SU-DHL-6 (cell line): Measurements from ENCODE around the gene ADPRH.

ENCODE experiments used
- H2AFZ ChIP-seq: fragments of 200-600 bp; sonication (generic); 2 replicates; pipeline ENCODE4 v1.6.1; 2014; ENCODE audit warnings: low read depth, mild to moderate bottlenecking, moderate library complexity, mixed read lengths, antibody characterized with exemption, low read length; ENCODE audit not compliant: severe bottlenecking
- H3F3A ChIP-seq: fragments of 200-600 bp; shearing (Covaris generic); 2 replicates; pipeline ENCODE4 v1.6.0; 2016; ENCODE audit warnings: antibody characterized with exemption, mild to moderate bottlenecking; ENCODE audit not compliant: insufficient read depth
- H3K27ac ChIP-seq: fragments of 200-600 bp; sonication (generic); 2 replicates; pipeline ENCODE4 v1.5.1; 2016; ENCODE audit warnings: low read depth, mild to moderate bottlenecking, low read length, moderate library complexity, mixed read lengths
- H3K27me3 ChIP-seq: fragments of 200-600 bp; sonication (generic), shearing (Covaris generic); 2 replicates; pipeline ENCODE4 v1.6.0; 2014; ENCODE audit warnings: mild to moderate bottlenecking, low read length
- H3K36me3 ChIP-seq: fragments of 200-600 bp; sonication (generic); 2 replicates; pipeline ENCODE4 v1.6.1; 2014; ENCODE audit warnings: mild to moderate bottlenecking, low read length, mixed read lengths
- H3K4me2 ChIP-seq: fragments of 300-600, 200-600 bp; shearing (Covaris generic), sonication (generic); 2 replicates; pipeline ENCODE4 v1.6.0; 2014; ENCODE audit warnings: low read length, low read depth, mild to moderate bottlenecking; ENCODE audit not compliant: poor library complexity, severe bottlenecking
- H3K4me3 ChIP-seq: fragments of 200-600 bp; sonication (generic); 2 replicates; pipeline ENCODE4 v1.5.1; 2014; ENCODE audit warnings: antibody characterized with exemption, low read length, mild to moderate bottlenecking, mixed read lengths; ENCODE audit not compliant: insufficient read depth, poor library complexity, severe bottlenecking
- H3K79me2 ChIP-seq: fragments of 200-600 bp; sonication (generic); 2 replicates; pipeline ENCODE4 v1.6.1; 2014; ENCODE audit warnings: mild to moderate bottlenecking, low read length, moderate library complexity; ENCODE audit not compliant: insufficient read depth
- H3K9ac ChIP-seq: fragments of 200-600 bp; sonication (generic); 2 replicates; pipeline ENCODE4 v1.7.0; 2014; ENCODE audit warnings: mild to moderate bottlenecking, low read length
- H3K9me2 ChIP-seq: fragments of 200-600 bp; sonication (generic); replicated peaks from 2 replicates; pipeline ENCODE4 v1.6.1; 2014; ENCODE audit warnings: low read length; ENCODE audit not compliant: insufficient read depth
- H3K9me3 ChIP-seq: fragments of 200-600 bp; sonication (generic); 2 replicates; pipeline ENCODE4 v1.6.1; 2014; ENCODE audit warnings: low read length, mixed read lengths; ENCODE audit not compliant: insufficient read depth
- H4K20me1 ChIP-seq: fragments of 200-600 bp; sonication (generic); 2 replicates; pipeline ENCODE4 v1.6.1; 2014; ENCODE audit warnings: low read depth, mild to moderate bottlenecking, antibody characterized with exemption, low read length, moderate library complexity, mixed read lengths
- CTCF ChIP-seq: fragments of 200-600 bp; sonication (generic); IDR thresholded peaks from one replicate; pipeline ENCODE4 v1.5.1; 2017; ENCODE audit warnings: antibody characterized with exemption, mild to moderate bottlenecking, low read length, moderate library complexity; ENCODE audit not compliant: insufficient read depth, poor library complexity, severe bottlenecking
- EZH2phosphoT487 ChIP-seq: fragments of 200-600 bp; sonication (generic), shearing (Covaris generic); conservative IDR thresholded peaks from 2 replicates; pipeline ENCODE4 v1.6.1; 2018; ENCODE audit warnings: mild to moderate bottlenecking, antibody characterized with exemption, low read length, moderate library complexity, mixed read lengths

The ADPRH gene

DNA sequence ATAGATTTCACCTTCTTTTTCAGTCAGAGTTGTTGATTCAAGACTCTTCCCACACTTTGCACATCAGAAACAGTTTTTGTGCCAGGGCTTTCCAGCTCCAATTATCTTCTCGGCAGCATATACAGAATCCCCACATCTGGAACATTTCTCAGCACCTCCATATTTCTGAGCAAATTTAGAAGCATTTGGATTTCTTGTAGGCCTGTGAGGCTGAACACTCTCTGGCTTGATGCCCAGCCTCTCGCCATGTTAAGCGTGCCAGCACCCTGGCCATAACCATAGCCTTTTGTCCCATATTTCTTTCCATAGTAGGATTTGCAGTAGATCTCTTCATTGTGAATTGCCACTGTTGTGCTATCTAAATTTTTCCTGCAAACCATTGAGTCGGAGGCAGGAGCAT, 48.1 kb upstream of the ADPRH start:
- H3K27me3 ChIP-seq = no peaks in the 10 kb centered on the region
- H3K9me3 ChIP-seq = no peaks in the 10 kb centered on the region
- TF ChIP-seq EZH2phosphoT487 (no peak), CTCF (no peak)
- no peaks in the 10 kb centered on the region for H3K9me2 ChIP-seq
- peaks cover 37% of the 10 kb centered on the region for H3K36me3 ChIP-seq
- no peak overlapping the region for H3K27ac ChIP-seq
- no peaks in the 10 kb centered on the region for H4K20me1 ChIP-seq
- no peak overlapping the region for H3K9ac ChIP-seq
- peaks cover 9% of the 10 kb centered on the region; the same call in 1 of the 2 replicates for H3F3A ChIP-seq
- no peaks in the 10 kb centered on the region; the same call in 1 of the 2 replicates for H3K79me2 ChIP-seq
- H3K4me3 ChIP-seq = no peak overlapping the region
- no peak overlapping the region for H2AFZ ChIP-seq
- H3K4me2 ChIP-seq = no peak overlapping the region

GRCh38 chr3:119534296-119534695, 45.0 kb upstream of the ADPRH start:
- H2AFZ ChIP-seq = no peak overlapping the region
- peaks cover 32% of the 10 kb centered on the region for H3K36me3 ChIP-seq
- H3K4me3 ChIP-seq = no peak overlapping the region
- H3K9ac ChIP-seq = no peak overlapping the region
- no peak overlapping the region for H3K27ac ChIP-seq
- peaks cover 17% of the 10 kb centered on the region; the same call in 1 of the 2 replicates for H3K79me2 ChIP-seq
- H4K20me1 ChIP-seq = no peaks in the 10 kb centered on the region
- TF ChIP-seq EZH2phosphoT487 = no peak
- no peak for TF ChIP-seq CTCF
- no peaks in the 10 kb centered on the region for H3K9me2 ChIP-seq
- no peak overlapping the region for H3K4me2 ChIP-seq
- H3K27me3 ChIP-seq = no peaks in the 10 kb centered on the region
- no peaks in the 10 kb centered on the region for H3K9me3 ChIP-seq
- peaks cover 12% of the 10 kb centered on the region; the same call in 1 of the 2 replicates for H3F3A ChIP-seq

- Histone ChIP-seq H3K27ac (0 out of 2 replicates have a peak overlapping the region, but pooled peaks have one; percentile 14), H3K79me2 (peaks cover 42% of the 10 kb centered on the region; the same call in 1 of the 2 replicates), H3F3A (peaks cover 13% of the 10 kb centered on the region; the same call in 1 of the 2 replicates), H3K9ac (no peak overlapping the region), H3K36me3 (peaks cover 32% of the 10 kb centered on the region), H4K20me1 (no peaks in the 10 kb centered on the region), H3K9me3 (no peaks in the 10 kb centered on the region), H2AFZ (no peak overlapping the region), H3K27me3 (no peaks in the 10 kb centered on the region), H3K4me3 (no peak overlapping the region), H3K4me2 (no peak overlapping the region), H3K9me2 (no peaks in the 10 kb centered on the region)
- TF ChIP-seq CTCF (no peak), EZH2phosphoT487 (no peak)
These were observed 42.5 kb upstream of the ADPRH start for GRCh38 chr3:119536757-119537156.
